Keratinocyte (primary cell): ENCODE measurements around the gene CTRB1. TPM values are rescaled to one million over a fixed set of nuclear protein-coding genes. Genes with fewer than 3 reads are reported as not detected.

Experiments used
- DNase-seq: peaks from one replicate; pipeline ENCODE4 v3.0.0-alpha.2; 2011; ENCODE audit warnings: low read depth, missing footprints, low spot score
- FAIRE-seq: peaks from 2 replicates; lab custom pipeline; 2011; peaks lifted over from hg19 to GRCh38; lab: Jason Lieb, UNC
- H2AFZ ChIP-seq: 2 replicates; pipeline ENCODE4 v1.6.0; 2012; ENCODE audit warnings: low read length, control low read depth, inconsistent platforms; ENCODE audit not compliant: control insufficient read depth
- H3K27ac ChIP-seq: 2 replicates; pipeline ENCODE4 v1.5.1; 2011; ENCODE audit warnings: low read length; ENCODE audit not compliant: control insufficient read depth, insufficient read depth
- H3K27me3 ChIP-seq: 3 replicates; pipeline ENCODE4 v1.6.0; 2011; ENCODE audit warnings: low read length; ENCODE audit not compliant: control insufficient read depth, insufficient read depth; ENCODE audit errors: extremely low read depth
- H3K36me3 ChIP-seq, 2 experiments: 2 replicates in 1 of 2; 3 replicates in 1 of 2; pipeline ENCODE4 v1.5.1; 2011; ENCODE audit warnings: low read length in 2 of 2, mild to moderate bottlenecking in 1 of 2; ENCODE audit not compliant: control insufficient read depth in 2 of 2, insufficient read depth in 2 of 2; ENCODE audit errors: extremely low read depth in 1 of 2
- H3K4me1 ChIP-seq: 3 replicates; pipeline ENCODE4 v1.5.1; 2011; ENCODE audit warnings: low read length; ENCODE audit not compliant: control insufficient read depth, insufficient read depth; ENCODE audit errors: extremely low read depth
- H3K4me2 ChIP-seq: 3 replicates; pipeline ENCODE4 v1.6.0; 2011; ENCODE audit warnings: low read depth, low read length; ENCODE audit not compliant: control insufficient read depth, insufficient read depth; ENCODE audit errors: extremely low read depth
- H3K4me3 ChIP-seq, 3 experiments: fragments of 200-600 bp in 1 of 3; sonication (generic) in 1 of 3; 2 replicates in 2 of 3; 3 replicates in 1 of 3; pipeline ENCODE4 v1.5.1; 2011 to 2016; ENCODE audit warnings: low read length in 3 of 3, mild to moderate bottlenecking in 3 of 3, control low read depth in 2 of 3, inconsistent platforms in 1 of 3, low read depth in 1 of 3, mixed read lengths in 1 of 3, mixed run types in 1 of 3, moderate library complexity in 1 of 3; ENCODE audit not compliant: control insufficient read depth in 2 of 3, insufficient read depth in 2 of 3; ENCODE audit errors: extremely low read depth in 1 of 3
- H3K79me2 ChIP-seq: 2 replicates; pipeline ENCODE4 v1.6.0; 2012; ENCODE audit warnings: low read length; ENCODE audit not compliant: control insufficient read depth, insufficient read depth
- H3K9ac ChIP-seq: 3 replicates; pipeline ENCODE4 v1.6.0; 2011; ENCODE audit warnings: low read length; ENCODE audit not compliant: control insufficient read depth, insufficient read depth; ENCODE audit errors: extremely low read depth
- H3K9me1 ChIP-seq: 3 replicates; pipeline ENCODE4 v1.6.0; 2011; ENCODE audit warnings: low read length; ENCODE audit not compliant: control insufficient read depth, insufficient read depth; ENCODE audit errors: extremely low read depth
- H3K9me3 ChIP-seq: 2 replicates; pipeline ENCODE4 v1.5.1; 2012; ENCODE audit warnings: low read depth, low read length; ENCODE audit not compliant: control insufficient read depth
- H4K20me1 ChIP-seq: 3 replicates; pipeline ENCODE4 v1.6.0; 2011; ENCODE audit warnings: low read length; ENCODE audit not compliant: control insufficient read depth, insufficient read depth; ENCODE audit errors: extremely low read depth
- CTCF ChIP-seq, 3 experiments: IDR thresholded peaks in 1 of 3; conservative IDR thresholded peaks in 1 of 3; optimal IDR thresholded peaks in 1 of 3; 2 replicates in 2 of 3; 3 replicates in 1 of 3; pipeline versions ENCODE3 to v1.5.1; 2011; ENCODE audit warnings: low read length in 3 of 3, mild to moderate bottlenecking in 3 of 3, moderate library complexity in 2 of 3, control low read depth in 1 of 3, inconsistent platforms in 1 of 3; ENCODE audit not compliant: insufficient read depth in 2 of 3; ENCODE audit errors: extremely low read depth in 1 of 3
- EZH2 ChIP-seq: IDR thresholded peaks from one replicate; pipeline ENCODE4 v1.6.1; 2012; ENCODE audit warnings: inconsistent platforms, mild to moderate bottlenecking, low read length, moderate library complexity
- dilution Hi-C: fragments of 300-500 bp; cut with MboI; formaldehyde crosslinking; loops from one replicate; pipeline ENCODE4 v1.7.0; 2020; ENCODE audit warnings: low sequenced_read_pairs; ENCODE audit not compliant: extremely low pct_ligation_motif_present
- polyA plus RNA-seq, 5 experiments: library from polyadenylated mRNA; depleted of rRNA in 3 of 5; stranded (reverse) in 3 of 5; stranded (forward) in 1 of 5; unstranded in 1 of 5; fragments of >200 nt; gene quantifications; 1 replicate in 1 of 5; 2 replicates in 3 of 5; 3 replicates in 1 of 5; pipeline versions ENCODE4 v1.2.1 to v1.2.3, GENCODE V29; 2011 to 2012; ENCODE audit warnings: missing spikeins in 2 of 5, low read depth in 1 of 5, low replicate concordance in 1 of 5

CTRB1 gene
- polyA plus RNA-seq, 1 donor (not counting 4 experiments of a cell fraction or from before 2014, with no cell fraction given) = not detected

- no peak overlapping the region for H3K9ac ChIP-seq
- no peak overlapping the region for H3K4me2 ChIP-seq
- no peaks in the 10 kb centered on the region for H3K79me2 ChIP-seq
- TF ChIP-seq EZH2 = no peak
- no peak for TF ChIP-seq CTCF (optimal IDR thresholded peaks at IDR 0.05 in 1 of 3, IDR thresholded peaks at IDR 0.05 in 1 of 3, conservative IDR thresholded peaks at IDR 0.05 in 1 of 3; ENCODE audit: extremely low read depth in 1 of 3, insufficient read depth in 2 of 3, low read length in 3 of 3)
- DNase-seq = no peak
- H3K36me3 ChIP-seq = no peaks in the 10 kb centered on the region
- no peak for FAIRE-seq
- H3K9me3 ChIP-seq = no peaks in the 10 kb centered on the region
- H2AFZ ChIP-seq = no peak overlapping the region
- H3K27me3 ChIP-seq = peaks cover 11% of the 10 kb centered on the region
- no peak overlapping the region for H3K4me3 ChIP-seq
- no peaks in the 10 kb centered on the region for H3K4me1 ChIP-seq
- dilution Hi-C loops = no loop called here
- no peaks in the 10 kb centered on the region for H4K20me1 ChIP-seq
- H3K9me1 ChIP-seq = no peaks in the 10 kb centered on the region
- no peak overlapping the region for H3K27ac ChIP-seq
Observed at GRCh38 chr16:75195811-75196790, 22.7 kb upstream of the CTRB1 start.

GRCh38 chr16:75196836-75197235 lies 22.0 kb upstream of the CTRB1 start:
- H3K4me1 ChIP-seq = no peaks in the 10 kb centered on the region
- DNase-seq = no peak
- H3K9ac ChIP-seq = no peak overlapping the region
- TF ChIP-seq EZH2 (no peak), CTCF (optimal IDR thresholded peaks at IDR 0.05 in 1 of 3, IDR thresholded peaks at IDR 0.05 in 1 of 3, conservative IDR thresholded peaks at IDR 0.05 in 1 of 3; ENCODE audit: extremely low read depth in 1 of 3, insufficient read depth in 2 of 3, low read length in 3 of 3) (no peak)
- no peak overlapping the region for H3K4me3 ChIP-seq
- no peaks in the 10 kb centered on the region for H3K79me2 ChIP-seq
- dilution Hi-C loops = no loop called here
- no peaks in the 10 kb centered on the region for H4K20me1 ChIP-seq
- H3K27ac ChIP-seq = no peak overlapping the region
- H3K9me3 ChIP-seq = no peaks in the 10 kb centered on the region
- no peaks in the 10 kb centered on the region for H3K36me3 ChIP-seq
- no peak overlapping the region for H2AFZ ChIP-seq
- H3K27me3 ChIP-seq = peaks cover 11% of the 10 kb centered on the region
- no peak overlapping the region for H3K4me2 ChIP-seq
- FAIRE-seq = no peak
- no peaks in the 10 kb centered on the region for H3K9me1 ChIP-seq
